Peyer's patch (tissue), 4 donors: ENCODE data around the gene RANBP1. TPM values are rescaled to one million over a fixed set of nuclear protein-coding genes. Genes with fewer than 3 reads are reported as not detected.

ENCODE experiments used
- DNase-seq, 3 donors: peaks; one replicate each; pipeline ENCODE4 v3.0.0-alpha.2; 2017 to 2019
- H3K27ac ChIP-seq, 4 donors: fragments of 200-600 bp; sonication (generic); one replicate each; pipeline ENCODE4 v1.5.1; 2016 to 2019
- H3K27me3 ChIP-seq, 2 donors: fragments of 200-600 bp; sonication (generic); one replicate each; pipeline ENCODE4 v1.5.1; 2019
- H3K36me3 ChIP-seq, 3 donors: fragments of 200-600 bp; sonication (generic); one replicate each; pipeline ENCODE4 v1.5.1; 2016 to 2019
- H3K4me1 ChIP-seq, 4 donors: fragments of 200-600 bp; sonication (generic); one replicate each; pipeline ENCODE4 v1.5.1; 2016 to 2019
- H3K4me3 ChIP-seq, 4 donors: fragments of 200-600 bp; sonication (generic); 1 replicate in 3 of 4; 2 replicates in 1 of 4; pipeline ENCODE4 v1.5.1; 2016 to 2019; ENCODE audit warnings: mild to moderate bottlenecking in 1 of 4
- H3K9me3 ChIP-seq, 4 donors: fragments of 200-600 bp; sonication (generic); one replicate each; pipeline ENCODE4 v1.5.1; 2016 to 2019; ENCODE audit warnings: mild to moderate bottlenecking in 1 of 4
- POLR2A ChIP-seq, 2 donors: fragments of 450-650 bp; IDR thresholded peaks; one replicate each; pipeline ENCODE4 v1.5.1; 2017; ENCODE audit warnings: antibody characterized with exemption in 2 of 2, mild to moderate bottlenecking in 2 of 2, moderate library complexity in 2 of 2
- total RNA-seq, 4 donors: library from RNA; depleted of rRNA; stranded (reverse); fragments of >200 nt; gene quantifications; one replicate each; pipeline ENCODE4 v1.1.0, GENCODE V29; 2016
- TF ChIP-seq, protein P1 (sequence below), 6 experiments: fragments of 450-650 bp in 4 of 6; fragments of 200-600 bp in 2 of 6; sonication (generic) in 1 of 6; IDR thresholded peaks; one replicate each; pipeline ENCODE4 v1.5.1; 2017 to 2019; ENCODE audit warnings: antibody characterized with exemption in 6 of 6, mild to moderate bottlenecking in 3 of 6, moderate library complexity in 1 of 6

RANBP1 gene
- total RNA-seq, 4 donors from 2014 or later, result 103 to 203 (median 163) TPM

GRCh38 chr22:20170170-20170569, 54.3 kb downstream of the RANBP1 start:
- no peak for TF ChIP-seq POLR2A (IDR thresholded peaks at IDR 0.05)
- DNase-seq, result no peak
- H3K4me1 ChIP-seq, result no peaks in the 10 kb centered on the region

DNA sequence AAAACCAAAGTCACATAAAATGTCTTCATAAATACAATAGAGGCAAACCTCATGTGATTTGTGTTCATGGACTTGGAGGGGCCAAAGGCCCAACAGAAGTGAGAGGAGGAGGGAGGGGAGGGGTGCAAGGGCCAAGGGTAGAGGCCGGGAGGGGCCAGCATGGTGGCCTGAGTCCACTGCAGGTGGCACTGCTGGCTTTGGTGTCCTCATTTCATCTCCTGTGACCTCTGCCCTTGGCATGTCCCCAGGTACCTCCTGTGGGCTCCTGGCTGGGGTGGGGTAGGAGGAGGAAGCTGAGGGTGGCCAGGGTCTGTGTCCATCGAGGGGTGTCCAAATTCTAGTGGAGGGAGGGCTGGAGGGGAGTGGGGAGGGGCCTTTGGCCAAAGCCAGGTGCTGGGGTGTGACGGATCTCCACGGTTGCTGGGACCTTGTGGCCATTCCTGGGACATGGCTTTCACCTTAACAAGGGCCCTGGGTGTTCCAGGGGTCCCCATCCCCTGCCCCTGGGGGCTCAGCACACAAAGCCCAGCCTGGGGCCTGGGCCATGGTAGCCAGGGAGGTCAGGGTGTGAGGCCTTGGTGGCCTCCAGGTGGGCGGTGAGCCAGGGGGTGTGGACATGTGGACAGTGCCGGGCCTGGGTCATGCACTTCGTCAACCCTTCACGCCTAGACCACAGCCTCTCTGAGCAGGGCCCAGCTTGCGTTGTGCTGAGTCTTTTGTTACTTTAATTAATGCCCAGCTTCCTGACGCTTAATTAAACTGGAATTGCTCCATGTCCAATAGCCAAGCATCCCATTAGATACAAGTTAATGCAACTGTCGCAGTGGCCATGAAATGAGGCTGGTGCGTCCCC, 55.6 kb downstream of the RANBP1 start:
- TF ChIP-seq POLR2A (IDR thresholded peaks at IDR 0.05), result no peak
- TF ChIP-seq, protein P1, sequence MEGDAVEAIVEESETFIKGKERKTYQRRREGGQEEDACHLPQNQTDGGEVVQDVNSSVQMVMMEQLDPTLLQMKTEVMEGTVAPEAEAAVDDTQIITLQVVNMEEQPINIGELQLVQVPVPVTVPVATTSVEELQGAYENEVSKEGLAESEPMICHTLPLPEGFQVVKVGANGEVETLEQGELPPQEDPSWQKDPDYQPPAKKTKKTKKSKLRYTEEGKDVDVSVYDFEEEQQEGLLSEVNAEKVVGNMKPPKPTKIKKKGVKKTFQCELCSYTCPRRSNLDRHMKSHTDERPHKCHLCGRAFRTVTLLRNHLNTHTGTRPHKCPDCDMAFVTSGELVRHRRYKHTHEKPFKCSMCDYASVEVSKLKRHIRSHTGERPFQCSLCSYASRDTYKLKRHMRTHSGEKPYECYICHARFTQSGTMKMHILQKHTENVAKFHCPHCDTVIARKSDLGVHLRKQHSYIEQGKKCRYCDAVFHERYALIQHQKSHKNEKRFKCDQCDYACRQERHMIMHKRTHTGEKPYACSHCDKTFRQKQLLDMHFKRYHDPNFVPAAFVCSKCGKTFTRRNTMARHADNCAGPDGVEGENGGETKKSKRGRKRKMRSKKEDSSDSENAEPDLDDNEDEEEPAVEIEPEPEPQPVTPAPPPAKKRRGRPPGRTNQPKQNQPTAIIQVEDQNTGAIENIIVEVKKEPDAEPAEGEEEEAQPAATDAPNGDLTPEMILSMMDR (IDR thresholded peaks at IDR 0.05), result no peak
- no peak for DNase-seq
- Histone ChIP-seq H3K36me3 (no peaks in the 10 kb centered on the region), H3K27ac (no peak overlapping the region), H3K4me1 (no peaks in the 10 kb centered on the region), H3K27me3 (no peaks in the 10 kb centered on the region), H3K9me3 (no peaks in the 10 kb centered on the region), H3K4me3 (no peak overlapping the region)

More at GRCh38 chr22:20170170-20170569, 54.3 kb downstream of the RANBP1 start:
- Histone ChIP-seq H3K36me3 (no peaks in the 10 kb centered on the region), H3K9me3 (no peaks in the 10 kb centered on the region), H3K4me3 (no peak overlapping the region), H3K27me3 (no peaks in the 10 kb centered on the region), H3K27ac (no peak overlapping the region)

DNA sequence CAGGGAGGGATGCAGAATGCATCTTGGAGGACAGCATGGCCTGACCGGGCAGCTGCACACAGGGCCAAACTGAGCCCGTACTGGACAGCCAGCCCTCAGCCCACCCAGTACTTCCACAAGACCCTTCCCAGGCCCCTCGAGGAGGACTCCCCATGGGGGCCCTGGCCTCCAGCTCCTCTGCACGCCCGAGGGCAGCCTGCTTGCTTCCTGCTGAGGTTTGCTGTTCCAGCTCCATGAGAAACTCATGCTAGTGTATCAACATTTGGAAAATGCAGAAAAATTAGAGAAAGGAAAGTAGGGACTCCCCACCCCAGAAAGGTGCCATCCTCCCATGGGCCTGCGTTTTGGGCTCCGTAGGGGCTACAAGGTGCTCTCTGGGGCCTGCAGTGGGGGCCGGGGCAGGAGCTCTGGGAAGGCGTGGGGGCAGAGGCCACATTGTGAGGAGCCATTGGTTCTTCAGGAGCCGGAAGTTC, 56.3 kb downstream of the RANBP1 start:
- no peak overlapping the region for H3K27ac ChIP-seq
- H3K36me3 ChIP-seq, result no peaks in the 10 kb centered on the region
- TF ChIP-seq, protein P1 (IDR thresholded peaks at IDR 0.05), result no peak
- H3K4me3 ChIP-seq, result no peak overlapping the region
- no peaks in the 10 kb centered on the region for H3K9me3 ChIP-seq
- H3K4me1 ChIP-seq, result no peaks in the 10 kb centered on the region
- no peaks in the 10 kb centered on the region for H3K27me3 ChIP-seq
- no peak for DNase-seq

DNA sequence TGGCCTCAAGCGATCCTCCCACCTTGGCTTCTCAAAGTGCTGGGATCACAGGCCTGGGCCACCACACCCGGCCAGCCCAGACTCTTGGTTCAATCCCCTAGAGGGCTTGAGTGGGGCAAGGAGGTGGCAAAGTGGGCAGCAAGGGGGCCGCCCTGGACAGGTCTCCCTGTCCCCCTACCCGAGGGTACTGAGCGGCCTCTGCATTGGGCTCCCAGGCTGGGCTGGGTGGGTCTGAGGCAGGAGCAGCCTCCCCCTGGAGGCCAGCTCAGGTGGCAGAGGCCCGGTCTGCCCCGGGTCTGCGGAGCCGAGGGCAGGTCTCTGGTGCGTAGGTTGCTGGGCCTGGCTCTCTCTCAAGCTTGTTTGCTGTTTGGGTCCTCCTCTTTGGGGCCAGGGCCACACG, 57.3 kb downstream of the RANBP1 start:
- TF ChIP-seq, protein P1 (IDR thresholded peaks at IDR 0.05), result no peak
- TF ChIP-seq POLR2A (IDR thresholded peaks at IDR 0.05), result no peak
- no peak overlapping the region for H3K4me3 ChIP-seq
- no peak for DNase-seq
- no peaks in the 10 kb centered on the region for H3K27me3 ChIP-seq
- H3K36me3 ChIP-seq, result no peaks in the 10 kb centered on the region
- no peaks in the 10 kb centered on the region for H3K4me1 ChIP-seq
- no peaks in the 10 kb centered on the region for H3K9me3 ChIP-seq
- H3K27ac ChIP-seq, result no peak overlapping the region

DNA sequence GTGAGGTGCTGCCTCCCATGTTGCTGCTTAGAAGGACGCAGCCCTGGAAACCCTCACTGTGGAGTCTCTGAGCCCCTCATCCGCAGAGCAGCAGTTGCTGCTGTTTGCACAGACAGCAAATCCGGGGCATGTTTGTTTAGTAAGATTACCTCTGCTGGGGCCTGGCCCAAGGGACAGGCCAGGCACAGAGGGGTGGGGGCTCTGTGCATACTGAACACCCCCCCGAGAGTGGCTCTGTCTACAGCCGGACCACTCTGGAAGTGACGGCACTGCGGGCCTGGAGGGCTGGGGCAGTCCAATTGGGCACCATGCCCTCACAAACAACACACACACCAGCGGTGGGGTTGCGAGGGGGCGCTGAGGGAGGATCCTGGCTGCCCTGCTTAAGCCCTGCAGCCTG, 57.9 kb downstream of the RANBP1 start:
- no peak overlapping the region for H3K27ac ChIP-seq
- H3K36me3 ChIP-seq, result no peaks in the 10 kb centered on the region
- no peak overlapping the region for H3K4me3 ChIP-seq
- TF ChIP-seq, protein P1 (IDR thresholded peaks at IDR 0.05), result no peak
- no peak for TF ChIP-seq POLR2A (IDR thresholded peaks at IDR 0.05)
- DNase-seq, result no peak
- H3K9me3 ChIP-seq, result no peaks in the 10 kb centered on the region
- H3K27me3 ChIP-seq, result no peaks in the 10 kb centered on the region
- H3K4me1 ChIP-seq, result no peaks in the 10 kb centered on the region

DNA sequence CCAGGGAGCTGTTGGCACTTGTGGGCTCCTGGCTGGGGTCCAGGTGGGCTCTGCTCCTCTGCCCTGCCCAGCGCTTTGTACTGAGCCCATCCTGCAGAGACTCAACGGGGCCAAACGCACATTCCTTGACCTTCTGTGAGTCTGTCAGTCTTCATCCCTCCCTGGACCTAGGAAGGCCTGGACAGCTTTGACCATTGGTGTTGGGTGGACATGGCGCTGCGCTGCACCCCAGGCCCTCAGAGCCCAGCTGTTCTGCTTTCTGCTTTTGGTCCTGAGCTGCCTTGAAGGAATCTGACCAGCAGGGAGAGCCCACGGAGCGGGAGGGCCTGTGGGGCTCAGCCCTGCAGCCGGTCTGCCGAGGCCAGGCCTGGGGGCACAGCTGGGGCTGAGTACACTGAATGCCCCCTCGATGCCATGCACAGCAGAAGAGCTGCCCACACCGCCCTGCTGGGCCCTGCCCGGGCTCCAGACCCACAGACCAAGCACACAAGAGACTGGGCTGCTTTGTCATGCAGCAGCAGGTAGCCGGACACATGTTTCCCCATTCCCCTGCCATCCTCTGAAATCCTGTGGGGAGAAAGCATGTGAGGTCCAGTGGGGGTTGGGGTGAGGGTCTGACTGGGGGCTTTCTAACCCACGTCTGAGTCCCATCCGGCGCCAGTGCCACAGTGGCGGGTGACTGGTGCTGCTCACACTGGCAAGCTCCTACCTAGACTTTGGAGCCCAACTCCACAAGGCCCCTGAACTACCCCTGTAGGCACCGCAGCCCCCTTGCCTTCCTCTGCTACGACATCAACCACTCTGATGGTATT, 59.1 kb downstream of the RANBP1 start:
- no peaks in the 10 kb centered on the region for H3K36me3 ChIP-seq
- no peak for DNase-seq
- TF ChIP-seq POLR2A (IDR thresholded peaks at IDR 0.05), result no peak
- TF ChIP-seq, protein P1 (IDR thresholded peaks at IDR 0.05), result peak in 3 of 6 experiments; percentile 5 to 47 (median 28)
- H3K4me1 ChIP-seq, result no peaks in the 10 kb centered on the region
- H3K4me3 ChIP-seq, result no peak overlapping the region
- H3K27ac ChIP-seq, result no peak overlapping the region
- no peaks in the 10 kb centered on the region for H3K9me3 ChIP-seq
- no peaks in the 10 kb centered on the region for H3K27me3 ChIP-seq
